ENCODE data around the gene OR5AK2.

Gene OR5AK2

DNA sequence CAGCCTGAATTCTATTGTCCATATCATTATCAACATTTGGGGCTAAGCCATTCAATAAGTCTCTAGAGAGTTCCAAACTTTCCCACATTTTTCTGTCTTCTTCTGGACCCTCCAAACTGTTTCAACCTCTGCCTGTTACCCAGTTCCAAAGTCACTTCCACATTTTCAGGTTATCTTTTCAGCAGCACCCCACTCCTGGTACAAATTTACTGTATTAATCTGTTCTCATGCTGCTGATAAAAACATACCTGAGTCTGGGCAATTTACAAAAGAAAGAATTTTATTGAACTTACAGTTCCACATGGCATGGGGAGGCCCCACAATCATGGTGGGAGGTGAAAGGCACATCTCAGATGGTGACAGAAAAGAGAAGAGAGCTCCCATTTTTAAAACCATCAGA is 5.8 kb downstream of the OR5AK2 start:
- Histone ChIP-seq H3K4me2 (no peak overlapping the region), H3K4me1 (no peaks in the 10 kb centered on the region), H3K9me3 (peaks cover 35% of the 10 kb centered on the region), H3K9ac (no peak overlapping the region), H3K36me3 (no peaks in the 10 kb centered on the region), H3K4me3 (no peak overlapping the region), H3K27me3 (no peaks in the 10 kb centered on the region), H4K20me1 (no peaks in the 10 kb centered on the region), H3K27ac (no peak overlapping the region)
- no peak for TF ChIP-seq Cebpa-rat (IDR thresholded peaks at IDR 0.05)

DNA sequence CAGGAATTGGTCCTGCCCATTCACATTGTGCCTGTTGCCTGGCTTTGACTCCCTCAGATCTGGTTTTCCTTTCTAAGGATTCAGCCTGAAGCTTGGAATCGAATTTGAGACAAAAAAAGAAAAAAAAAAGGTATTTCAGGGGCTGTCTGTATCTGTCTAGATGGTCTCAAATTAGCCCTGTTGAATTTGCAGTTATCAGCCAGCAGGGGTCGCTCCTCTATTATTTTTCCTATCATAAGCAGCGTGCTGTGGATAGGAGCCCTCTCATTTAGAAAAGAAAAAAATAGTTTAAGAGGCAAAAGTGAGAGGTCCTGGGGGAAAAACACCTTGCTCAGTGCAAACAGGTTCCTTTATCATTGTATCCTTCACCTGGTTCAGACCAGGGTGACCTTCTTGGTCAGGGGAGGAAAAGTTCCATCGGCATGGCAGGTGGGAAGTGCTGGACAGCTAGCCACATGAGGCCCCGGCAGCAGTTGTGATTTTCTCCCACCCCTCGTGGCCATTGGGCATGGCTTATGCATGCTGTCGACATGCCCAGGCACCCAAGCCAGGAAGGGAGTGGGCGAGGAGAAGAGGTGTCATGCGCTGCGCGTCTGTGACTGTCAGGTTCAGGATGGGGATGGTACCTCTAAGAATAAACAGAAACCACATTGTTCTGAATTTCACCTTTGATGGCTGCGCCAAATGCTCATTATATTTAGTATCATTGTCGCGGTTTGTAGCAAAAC is 13.1 kb downstream of the OR5AK2 start:
- Histone ChIP-seq H3K4me3 (no peak overlapping the region), H4K20me1 (no peaks in the 10 kb centered on the region), H3K4me1 (no peaks in the 10 kb centered on the region), H3K9ac (no peak overlapping the region), H3K27me3 (no peaks in the 10 kb centered on the region), H3K36me3 (no peaks in the 10 kb centered on the region), H3K9me3 (peaks cover 14% of the 10 kb centered on the region), H3K27ac (no peak overlapping the region), H3K4me2 (no peak overlapping the region)
- no peak for TF ChIP-seq Cebpa-rat (IDR thresholded peaks at IDR 0.05)

DNA sequence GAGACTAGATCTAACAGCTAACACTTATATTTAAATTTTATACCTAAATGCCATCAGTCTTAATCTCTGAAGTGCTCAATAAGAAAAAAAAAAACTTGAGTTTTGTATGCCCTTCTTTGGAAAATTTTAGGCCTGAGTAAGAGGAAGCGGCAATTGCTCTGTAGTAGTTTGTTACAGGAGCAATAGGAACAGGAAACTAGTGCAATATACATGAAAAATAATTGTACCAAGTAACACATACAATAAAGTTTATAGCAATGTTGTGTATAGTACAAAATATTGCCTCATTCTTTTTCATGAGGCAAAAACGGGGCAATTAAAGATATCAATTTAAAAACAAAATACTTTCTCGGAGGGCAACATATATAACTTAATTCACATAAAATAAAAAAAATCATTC is 19.7 kb downstream of the OR5AK2 start:
- H3K9ac ChIP-seq: no peak overlapping the region

DNA sequence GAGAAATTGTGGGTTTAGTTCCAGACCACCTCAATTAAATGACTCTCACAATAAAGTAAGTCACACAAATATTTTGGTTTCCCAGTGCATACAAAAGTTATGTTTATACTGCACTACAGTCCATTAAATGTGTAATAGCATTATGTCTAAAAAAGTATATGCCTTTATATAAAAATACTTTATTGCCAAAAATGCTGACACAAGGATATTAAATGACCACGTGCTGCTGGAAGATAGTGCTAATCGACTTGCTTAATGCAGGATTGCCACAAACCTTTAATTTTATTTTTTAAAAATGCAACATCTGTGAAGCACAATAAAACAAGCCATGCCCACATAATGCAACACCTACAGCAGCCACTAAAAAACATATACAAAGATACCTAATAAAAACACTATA is 27.0 kb downstream of the OR5AK2 start:
- Histone ChIP-seq H3K9ac (no peak overlapping the region), H3K27ac (no peak overlapping the region), H3K27me3 (no peaks in the 10 kb centered on the region), H3K36me3 (no peaks in the 10 kb centered on the region), H3K4me2 (no peak overlapping the region), H3K4me1 (no peaks in the 10 kb centered on the region), H3K9me3 (no peaks in the 10 kb centered on the region), H3K4me3 (no peak overlapping the region), H4K20me1 (no peaks in the 10 kb centered on the region)
- TF ChIP-seq Cebpa-rat (IDR thresholded peaks at IDR 0.05): no peak

More for the DNA sequence above, 19.7 kb downstream of the OR5AK2 start:
- Histone ChIP-seq H3K27me3 (no peaks in the 10 kb centered on the region), H3K4me2 (no peak overlapping the region), H3K4me1 (no peaks in the 10 kb centered on the region), H3K27ac (no peak overlapping the region), H4K20me1 (no peaks in the 10 kb centered on the region), H3K4me3 (no peak overlapping the region), H3K9me3 (no peaks in the 10 kb centered on the region), H3K36me3 (no peaks in the 10 kb centered on the region)
- no peak for TF ChIP-seq Cebpa-rat (IDR thresholded peaks at IDR 0.05)

DNA sequence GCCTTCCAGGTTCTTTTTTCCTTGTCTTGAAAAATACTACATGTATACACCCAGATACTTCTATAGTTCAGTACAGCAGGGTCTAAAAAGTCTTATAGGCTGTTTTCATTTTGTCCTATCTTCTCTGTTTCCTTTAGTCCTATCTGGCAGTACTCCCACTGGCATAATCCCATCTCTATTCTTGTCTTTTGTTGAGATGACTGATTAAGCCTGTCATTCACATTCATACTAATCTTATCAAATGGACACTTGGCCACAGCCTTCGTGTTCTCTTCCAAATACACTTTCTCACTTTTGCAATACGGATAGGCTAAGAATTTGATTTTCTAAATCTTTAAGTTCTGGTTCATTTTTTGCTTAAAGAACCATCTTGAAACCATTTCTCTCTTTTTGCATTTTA is 42.8 kb downstream of the OR5AK2 start:
- Histone ChIP-seq H3K27me3 (no peaks in the 10 kb centered on the region), H3K4me2 (no peak overlapping the region), H3K4me1 (no peaks in the 10 kb centered on the region), H3K9ac (no peak overlapping the region), H3K4me3 (no peak overlapping the region), H4K20me1 (no peaks in the 10 kb centered on the region), H3K27ac (no peak overlapping the region), H3K36me3 (no peaks in the 10 kb centered on the region), H3K9me3 (no peaks in the 10 kb centered on the region)
- no peak for TF ChIP-seq Cebpa-rat (IDR thresholded peaks at IDR 0.05)
